Stimulated activated CD4-positive, alpha-beta T cell treated with anti-CD3 and anti-CD28 coated beads, TNF-alpha, amount 100 ng/mL, for 4 hours (primary cell): Measurements from ENCODE around the gene RORC.
"Not testable (repeated sequence)": the region's sequence is repeated elsewhere in the genome, so short reads cannot be mapped to it uniquely, and the experiment has no call there.

Experiments used
- DNase-seq, 3 experiments: peaks; one replicate each; pipeline ENCODE4 v3.0.0-alpha.2; 2020; ENCODE audit warnings: low read depth in 3 of 3

Gene RORC

DNA sequence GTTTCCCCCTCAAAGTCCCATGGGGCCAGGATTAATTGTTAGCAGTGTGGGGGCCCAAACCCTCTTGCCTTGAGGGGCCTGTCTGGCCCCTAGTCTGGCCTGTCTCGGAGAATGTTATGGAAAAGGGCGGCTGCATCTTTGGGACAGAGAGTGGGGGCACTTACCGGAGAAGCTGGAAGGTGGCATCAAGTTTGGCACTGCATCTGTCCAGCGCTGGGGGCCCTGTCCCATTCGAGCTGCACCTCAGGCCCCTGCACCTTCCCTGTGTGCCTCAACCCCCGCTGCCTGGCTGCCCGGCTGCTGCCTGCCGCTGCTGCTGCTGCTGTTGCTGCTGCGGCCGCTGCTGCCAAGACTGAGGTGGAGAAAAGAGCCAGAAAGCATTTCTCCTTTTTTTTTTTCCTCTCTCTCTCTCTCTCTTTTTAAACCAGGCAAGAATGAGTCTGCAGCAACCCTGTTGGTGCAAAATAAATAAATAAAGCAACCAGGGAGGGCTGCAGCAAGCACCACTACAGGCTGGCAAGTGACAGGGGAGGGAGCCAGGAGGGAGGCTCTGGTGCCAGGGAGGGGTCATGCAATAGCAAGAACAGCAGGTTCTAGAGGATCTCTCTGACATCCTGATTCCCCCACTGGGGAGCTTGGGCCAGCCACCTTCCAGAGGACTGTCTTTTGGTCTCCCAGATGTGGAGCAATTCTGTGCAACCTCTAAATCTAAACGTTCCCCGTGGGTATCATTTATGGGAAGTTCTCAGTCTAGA is 26.4 kb downstream of the RORC start, which contains the start of gene LINGO4:
LINGO4 (minus strand) TSS at position 354 of the 755 bp plus-strand sequence. CDS start 2,715 bp downstream, outside the sequence.
- no peak for DNase-seq

DNA sequence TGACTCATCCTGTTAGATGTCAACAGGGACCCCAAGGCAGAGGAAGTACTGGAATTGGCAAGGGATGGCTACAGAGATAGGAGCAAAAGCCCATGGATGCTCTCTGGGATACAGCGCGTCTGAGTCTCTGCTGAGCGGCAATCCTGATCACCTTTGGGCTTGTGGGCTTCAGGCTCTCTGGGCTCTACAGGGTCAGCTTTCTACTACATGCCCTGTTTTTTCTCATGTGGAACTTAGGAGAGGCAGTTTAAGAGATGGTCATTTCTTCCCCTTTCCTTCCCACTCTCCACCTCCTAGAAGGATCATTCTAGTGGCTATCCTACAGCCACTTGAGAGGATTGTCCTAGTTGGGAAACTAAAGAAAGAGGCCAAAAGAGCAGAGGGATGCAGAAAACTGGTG is 27.7 kb downstream of the RORC start:
- no peak for DNase-seq

DNA sequence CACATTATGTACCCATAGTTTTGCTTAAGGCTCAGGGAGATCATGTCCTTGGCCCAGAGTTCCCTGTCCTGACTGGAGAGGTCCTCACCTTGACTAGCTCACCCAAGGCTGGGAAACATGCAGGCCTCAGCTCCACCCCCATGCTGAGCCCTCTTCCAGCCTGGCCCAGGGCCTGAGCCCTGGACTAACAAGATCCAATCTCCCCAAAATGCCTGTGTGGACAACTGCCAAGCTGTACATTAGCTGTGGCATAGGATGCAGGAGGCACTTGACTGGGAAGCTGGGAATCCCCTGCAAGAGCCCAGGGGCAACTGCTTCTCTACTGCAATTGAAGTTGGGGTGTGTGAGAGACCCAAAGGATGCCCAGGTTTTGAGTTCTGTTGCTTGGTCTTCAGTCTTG is 28.4 kb downstream of the RORC start:
- DNase-seq: no peak

DNA sequence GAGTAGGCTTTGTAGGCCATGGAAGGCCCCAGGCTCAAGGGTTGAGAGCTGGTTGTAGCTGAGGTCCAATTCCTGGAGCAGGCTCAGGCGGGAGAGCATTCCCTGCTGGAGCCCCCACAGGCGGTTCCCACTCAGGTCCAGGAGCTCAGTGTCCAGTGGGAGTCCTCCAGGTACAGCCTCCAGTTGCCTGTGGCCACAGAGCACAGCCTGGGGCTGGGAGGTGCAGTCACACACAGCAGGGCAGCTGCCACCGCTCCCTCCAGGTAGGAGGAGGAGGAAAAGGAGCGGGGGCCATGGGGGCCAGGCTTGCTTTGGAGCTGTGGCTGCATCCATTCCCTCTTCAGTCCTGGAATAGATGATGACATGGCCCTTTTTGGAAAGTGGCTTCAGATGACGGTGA is 29.2 kb downstream of the RORC start:
- DNase-seq: no peak

DNA sequence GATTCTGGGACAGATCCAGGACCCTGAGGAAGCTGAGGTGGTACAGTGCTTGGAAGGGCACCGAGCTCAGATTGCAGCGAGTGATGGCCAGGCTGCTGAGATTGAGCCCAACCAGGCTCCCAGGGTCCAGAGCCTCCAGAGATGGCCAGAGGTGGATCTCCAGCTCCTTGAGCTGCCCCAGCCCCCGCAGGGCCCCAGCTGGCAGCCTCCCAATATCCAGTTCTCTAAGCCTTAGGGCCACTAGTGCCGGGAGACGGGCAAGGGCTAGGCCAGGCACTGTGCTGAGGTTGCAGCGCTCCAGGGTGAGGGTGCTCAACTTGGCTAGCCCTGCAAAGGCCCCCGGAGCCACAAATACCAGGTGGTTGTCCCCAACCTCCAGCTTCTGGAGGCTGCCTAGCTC is 29.8 kb downstream of the RORC start:
- DNase-seq: no peak

DNA sequence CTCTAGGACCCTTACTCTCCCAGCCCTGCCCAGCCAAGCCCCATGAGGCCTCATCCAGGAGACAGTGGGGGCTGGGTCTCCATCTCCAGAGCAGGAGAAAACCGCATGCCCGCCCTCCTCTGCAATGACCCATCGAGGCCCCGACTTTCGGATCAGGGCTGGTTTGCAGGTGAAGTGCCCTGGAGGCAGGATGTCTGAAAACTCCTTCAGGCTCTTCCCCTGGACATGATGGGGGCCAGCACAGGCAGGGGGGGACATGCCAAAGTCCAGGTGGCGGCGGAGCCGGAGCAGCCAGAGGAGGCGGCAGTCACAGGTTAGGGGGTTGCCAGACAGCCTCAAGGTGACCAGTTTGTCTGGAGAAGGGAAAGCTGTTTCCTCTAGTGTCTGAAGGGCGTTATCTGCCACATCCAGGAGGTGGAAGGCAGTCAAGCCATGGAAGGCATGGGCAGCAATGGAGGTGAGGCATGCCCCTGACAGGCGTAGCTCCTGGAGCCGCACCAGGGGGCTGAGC is 30.2 kb downstream of the RORC start:
- DNase-seq: no peak

DNA sequence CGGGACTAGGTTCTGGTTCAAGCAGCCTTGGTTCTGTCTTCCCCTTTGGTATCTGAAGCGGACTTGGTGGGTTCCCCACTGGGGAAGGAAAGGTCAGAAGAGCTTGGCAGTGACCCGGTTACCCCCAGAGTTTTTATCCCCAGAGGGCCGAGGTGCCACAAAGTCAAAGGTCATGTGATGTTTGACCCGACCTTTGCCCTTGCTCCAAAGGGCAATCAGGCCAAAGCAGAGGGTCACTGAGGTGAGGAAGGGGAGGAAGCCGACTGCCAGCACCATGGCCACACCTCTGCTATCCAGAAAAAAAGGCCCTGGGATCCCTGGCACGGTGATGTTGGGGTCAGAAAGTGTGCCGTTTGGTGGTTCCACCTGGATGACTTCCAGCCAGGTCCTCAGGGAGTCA is 30.8 kb downstream of the RORC start:
- DNase-seq: no peak

DNA sequence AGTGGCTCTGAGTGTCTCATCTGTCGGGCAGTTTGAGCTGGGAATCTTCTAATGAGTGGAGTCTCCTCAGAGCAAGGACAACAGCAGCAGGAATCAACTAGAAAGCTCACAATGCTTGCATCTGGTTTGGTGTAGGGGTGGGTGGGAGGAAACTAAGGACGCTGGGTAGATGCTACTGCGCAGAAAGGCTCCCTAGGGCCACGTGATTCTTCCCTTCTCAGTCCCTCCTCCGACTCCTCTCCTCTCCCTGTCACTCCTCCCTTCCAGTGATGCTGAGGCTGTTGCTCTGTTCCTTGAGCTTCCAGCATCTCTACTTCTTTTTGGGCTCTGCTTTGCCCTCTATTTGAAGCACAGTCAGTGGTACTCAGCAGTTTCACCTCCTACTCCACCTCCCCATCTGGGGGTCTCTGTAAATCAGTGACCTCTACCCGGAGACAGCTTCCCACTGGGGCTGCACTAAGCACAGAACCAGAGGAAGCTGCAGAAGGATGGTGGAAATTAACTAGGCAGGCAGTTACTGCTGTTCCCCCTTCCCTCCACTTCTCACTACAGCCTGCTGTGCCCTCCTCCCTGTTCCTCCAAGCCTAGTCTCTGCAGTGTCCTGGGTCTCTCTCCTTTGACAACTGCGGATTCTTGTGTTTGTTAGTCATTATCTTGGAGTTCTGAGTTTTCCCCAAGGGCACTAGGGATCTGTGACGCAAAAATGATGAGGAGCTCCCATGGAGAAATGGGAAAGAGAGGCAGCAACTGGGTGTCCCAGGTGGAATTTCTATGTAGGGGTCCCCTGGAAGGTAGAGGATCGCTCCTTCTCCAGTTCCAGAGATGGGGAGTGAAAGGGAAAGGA is 32.2 kb downstream of the RORC start:
- no peak for DNase-seq

DNA sequence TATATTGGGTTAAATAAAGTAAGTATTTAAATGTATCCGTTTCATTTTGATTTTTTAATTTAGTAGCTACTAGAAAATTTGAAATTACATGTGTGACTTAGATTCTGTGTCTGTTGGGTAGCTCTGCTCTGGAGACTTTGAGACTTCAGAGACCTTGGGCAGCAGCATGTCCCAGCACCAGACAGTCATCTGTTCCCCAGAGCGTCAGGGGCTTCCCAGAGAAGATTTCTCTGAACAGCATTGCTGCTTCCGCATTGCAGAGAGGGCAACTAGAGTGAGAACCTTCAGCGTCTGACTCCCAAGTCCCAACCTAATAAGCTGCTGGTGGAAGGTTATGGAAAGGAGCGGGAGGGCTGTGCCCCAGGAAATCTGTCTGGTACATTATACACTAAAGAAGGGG is 33.0 kb downstream of the RORC start:
- DNase-seq: no peak

DNA sequence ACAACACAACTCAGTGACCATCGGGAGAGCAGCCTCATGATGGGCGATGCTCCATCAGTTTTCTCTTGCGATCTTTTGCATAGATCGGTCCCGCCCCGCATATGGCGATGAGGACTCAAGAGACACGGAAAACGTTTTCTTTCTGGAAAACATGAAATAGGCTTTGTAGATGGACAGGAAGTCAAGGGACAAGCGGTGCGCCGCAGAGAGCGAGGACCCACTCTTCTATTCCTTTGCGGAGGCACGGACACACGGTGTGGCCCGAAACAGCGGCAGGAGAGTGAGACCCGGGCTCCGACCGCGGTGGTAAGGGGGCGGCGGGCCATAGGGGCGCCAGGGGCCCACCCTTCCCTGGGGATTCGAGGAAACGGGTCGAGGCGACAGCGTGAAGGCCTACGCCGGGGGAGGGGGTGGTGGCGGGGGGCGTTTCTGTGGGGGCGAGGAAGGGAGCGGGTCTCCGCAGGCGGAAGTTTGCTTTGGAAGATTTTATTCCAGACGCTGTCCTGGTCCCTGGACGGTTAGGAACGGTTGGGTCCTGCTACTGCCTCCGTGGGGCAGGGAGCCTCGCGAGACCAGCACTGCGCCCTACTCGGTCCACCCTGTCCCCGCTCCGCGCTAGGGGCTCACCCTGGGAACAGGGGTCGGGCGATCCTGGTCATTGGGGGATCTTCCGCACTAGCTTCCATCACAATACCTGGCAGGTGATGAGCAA is 40.5 kb downstream of the RORC start:
- DNase-seq: no peak

DNA sequence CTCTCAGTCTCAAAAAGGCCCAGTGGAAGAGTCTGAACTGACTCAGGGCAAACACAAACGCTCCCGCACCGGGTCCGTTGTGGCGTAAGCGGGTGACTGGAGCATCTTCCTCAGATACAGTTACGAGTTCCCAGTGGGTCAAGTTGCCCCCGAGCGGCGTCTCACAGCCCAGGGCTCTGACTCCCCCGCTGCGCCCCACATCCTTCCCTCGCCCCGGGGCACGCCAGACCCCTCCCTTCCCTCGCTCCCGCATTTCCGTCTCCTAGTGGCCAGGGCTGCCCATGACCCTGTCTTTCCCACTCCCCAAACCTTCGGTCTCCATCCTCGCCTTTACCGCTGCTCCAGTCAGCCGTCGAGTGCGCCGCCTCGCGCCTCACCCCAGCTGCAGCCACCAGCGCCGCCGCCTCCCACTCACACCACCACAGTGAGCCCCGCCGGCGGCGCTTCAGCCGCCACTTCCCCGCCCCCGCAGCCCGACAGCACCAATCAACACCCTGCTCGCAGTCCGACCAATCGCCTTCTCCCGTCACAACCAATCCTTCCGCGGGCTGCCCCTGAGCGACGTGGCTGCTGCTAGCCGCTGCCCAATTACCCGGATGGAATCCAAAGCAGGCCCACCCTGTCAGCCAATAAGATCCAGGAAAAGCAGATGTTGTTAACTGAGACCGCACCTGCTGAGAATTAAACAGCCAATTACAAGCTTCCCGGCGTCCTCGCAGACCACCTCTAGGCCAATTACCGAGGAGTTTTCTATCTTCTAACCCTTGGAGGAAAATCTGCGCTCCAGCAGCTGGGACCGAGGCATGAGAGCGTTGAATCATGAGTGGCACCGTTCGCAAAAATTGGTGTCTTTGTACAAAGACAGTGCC is 41.3 kb downstream of the RORC start, which contains the start of gene TDRKH:
TDRKH (minus strand) TSS at position 430 of the 869 bp plus-strand sequence. CDS start 7,478 bp downstream, outside the sequence.
- peak; percentile 96 to 99 (median 97) for DNase-seq

DNA sequence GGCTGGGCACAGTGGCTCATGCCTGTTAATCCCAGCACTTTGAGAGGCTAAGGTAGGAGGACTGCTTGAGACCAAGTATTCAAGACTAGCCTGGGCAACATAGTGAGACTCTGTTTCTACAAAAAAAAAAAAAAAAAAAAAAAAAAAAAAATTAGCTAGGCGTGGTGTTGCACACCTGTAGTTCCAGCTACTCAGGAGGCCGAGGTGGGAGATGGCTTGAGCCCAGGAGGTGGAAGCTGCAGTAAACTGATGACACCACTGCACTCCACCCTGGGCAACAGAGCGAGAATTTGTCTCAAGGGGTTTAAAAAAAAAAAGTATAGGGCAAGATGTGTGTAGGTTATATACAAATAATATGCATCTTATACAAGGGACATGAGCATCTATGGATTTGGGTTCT is 43.9 kb downstream of the RORC start:
- no peak for DNase-seq

DNA sequence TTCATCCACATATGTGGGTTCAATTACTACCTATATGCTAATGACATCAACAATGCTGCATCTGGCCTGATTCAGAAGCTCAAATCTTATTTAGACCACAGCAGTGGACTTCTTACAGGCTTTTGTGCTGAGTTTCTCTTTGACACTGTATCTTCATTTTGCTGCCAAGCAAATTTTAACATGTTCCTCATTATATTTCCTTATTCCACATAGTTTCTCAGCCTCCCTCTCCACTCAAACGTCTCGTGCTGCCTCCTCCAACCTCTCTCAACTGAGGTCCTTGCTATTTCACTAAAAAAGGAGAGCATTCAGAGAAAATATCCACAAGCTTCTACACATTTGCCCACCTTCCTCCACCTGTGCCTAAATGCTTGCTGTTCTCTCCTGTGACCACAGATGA is 47.8 kb downstream of the RORC start:
- no peak for DNase-seq

DNA sequence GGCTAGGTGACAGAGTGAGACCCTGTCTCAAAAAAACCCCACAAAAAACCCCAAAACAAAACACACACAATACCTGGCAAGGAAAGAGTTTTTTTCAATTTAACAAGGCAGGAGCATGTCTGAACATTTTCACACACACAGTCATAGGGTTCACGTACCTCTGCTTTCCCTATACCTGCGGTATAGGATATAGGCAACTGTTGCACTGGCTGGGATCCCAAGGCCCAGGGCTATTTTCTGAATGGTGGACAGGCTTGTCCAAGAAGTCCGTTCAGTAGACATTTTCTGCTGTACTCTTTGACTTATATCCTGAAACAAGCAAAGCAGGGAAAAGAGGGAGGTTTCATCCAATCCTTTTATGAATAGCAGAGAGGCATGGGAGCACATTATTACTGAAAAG is 48.9 kb downstream of the RORC start:
- DNase-seq: no peak

DNA sequence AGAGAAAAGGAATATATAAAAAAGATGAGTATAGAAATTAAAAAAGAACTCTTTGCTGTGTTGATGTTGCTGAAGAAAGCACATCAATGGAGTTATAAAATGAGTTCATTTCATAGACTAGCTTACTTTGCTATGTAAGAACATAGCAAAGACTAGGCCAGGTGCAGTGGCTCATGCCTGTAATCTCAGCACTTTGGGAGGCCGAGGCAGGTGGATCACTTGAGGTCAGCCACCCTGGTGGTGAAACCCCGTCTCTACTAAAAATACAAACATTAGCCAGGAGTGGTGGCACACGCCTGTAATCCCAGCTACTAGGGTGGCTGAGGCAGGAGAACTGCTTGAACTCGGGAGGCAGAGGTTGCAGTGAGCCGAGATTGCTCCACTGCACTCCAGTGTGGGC is 49.6 kb downstream of the RORC start:
- not testable (repeated sequence) for DNase-seq

DNA sequence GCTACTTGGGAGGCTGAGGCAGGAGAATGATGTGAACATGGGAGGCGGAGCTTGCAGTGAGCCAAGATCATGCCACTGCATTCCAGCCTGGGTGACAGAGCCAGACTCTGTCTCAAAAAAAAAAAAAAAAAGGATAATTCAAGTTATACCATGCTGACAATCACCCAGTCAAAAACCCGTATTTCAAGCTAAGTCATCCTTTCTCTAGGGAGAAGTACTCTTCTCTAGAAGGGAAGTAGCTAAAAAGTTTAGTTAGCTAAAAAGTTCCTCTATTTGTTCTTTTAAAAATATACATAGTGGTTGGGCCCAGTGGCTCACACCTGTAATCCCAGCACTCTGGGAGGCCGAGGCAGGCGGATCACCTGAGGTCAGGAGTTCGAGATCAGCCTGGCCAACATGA is 50.9 kb downstream of the RORC start:
- DNase-seq: not testable (repeated sequence)

DNA sequence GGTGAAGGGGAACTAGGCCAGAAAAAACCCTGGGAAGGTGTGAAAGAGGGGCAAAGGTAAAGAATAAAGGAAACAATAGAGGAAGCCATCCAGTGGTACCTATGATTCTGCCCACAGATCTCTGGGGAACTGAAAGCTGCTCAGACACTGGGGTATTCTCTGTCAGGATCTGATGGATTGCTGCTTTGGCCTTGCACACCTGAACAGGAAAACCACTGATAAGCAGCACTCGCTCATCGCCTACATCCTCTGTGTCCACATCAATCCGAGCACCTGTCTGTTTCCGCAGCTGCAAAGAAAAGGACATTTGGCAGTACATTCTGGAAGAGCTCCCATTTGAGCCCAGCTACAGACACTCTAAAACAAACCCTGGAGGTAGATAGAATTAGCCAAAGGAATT is 51.8 kb downstream of the RORC start:
- DNase-seq: no peak

DNA sequence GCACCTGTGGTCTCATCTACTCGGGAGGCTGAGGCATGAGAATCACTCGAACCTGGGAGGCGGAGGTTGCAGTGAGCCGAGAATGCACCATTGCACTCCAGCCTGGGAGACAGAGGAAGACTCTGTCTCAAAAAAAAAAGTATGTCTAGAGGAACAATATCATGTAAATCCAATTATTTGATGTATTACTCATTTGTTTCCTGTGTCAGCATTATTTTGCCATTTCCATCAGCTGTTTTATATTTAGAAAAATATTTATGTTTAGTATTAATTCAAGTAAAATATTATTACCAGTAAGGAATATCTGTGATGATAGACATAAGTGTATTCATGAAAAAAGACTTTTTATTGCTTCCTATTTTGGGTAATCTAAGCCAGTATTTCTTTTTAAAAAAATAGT is 54.3 kb downstream of the RORC start:
- no peak for DNase-seq

DNA sequence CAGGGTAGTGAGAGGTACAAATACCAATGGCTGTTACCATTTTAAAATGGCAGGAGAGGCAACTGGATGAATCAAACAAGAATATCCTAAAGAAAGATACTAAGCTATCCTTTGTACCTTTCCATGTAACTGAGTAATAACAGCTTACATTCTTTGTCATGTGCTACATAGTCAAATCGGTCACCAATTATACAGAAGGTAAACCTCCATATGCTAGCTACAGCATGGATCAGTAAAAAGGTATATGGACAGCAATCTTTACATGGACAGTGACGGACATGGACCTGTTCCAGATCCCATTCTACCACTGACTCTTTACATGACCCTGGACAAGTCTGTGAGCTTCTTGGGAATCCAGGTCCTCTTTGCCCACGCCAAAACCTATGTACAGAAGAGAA is 54.9 kb downstream of the RORC start:
- DNase-seq: no peak

DNA sequence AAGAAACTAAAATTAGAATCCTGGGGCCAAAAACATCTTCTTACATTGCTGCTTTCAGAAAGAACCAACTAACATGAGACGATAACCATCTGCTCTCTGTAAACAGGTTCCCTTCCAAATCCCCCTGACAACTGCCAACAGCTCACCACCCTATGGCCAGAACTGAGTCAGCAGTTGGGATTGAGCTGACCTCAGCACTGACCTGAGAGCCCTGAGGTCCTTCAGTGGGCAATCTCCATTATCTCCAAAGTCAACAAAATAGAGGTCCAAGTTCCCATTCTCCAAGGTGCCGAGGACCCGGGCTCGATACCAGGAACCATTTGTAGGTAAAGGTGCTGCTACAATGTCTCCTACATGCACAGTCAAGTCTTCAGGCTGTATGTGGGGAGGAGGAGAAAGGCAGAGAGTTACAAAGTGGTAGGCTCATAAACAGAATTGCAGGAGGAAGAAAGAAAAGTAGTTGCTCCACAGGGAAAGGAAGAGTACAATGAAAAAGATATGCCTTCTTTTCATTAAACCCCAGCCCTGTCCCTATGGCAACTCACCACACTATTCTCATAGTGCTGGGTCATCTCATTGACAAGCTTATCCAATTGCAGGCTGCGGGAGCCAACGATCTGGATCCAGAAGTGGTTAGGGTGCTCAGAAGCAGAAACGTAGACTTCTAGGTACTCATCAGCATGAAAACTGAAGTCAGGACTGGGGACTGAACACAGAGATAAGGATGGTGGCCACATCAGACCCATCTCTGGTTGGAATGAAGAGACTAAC is 55.5 kb downstream of the RORC start:
- no peak for DNase-seq
